GM06990 (cell line): Measurements from ENCODE around the gene PDE4C.

ENCODE experiments used
- DNase-seq: peaks from one replicate; pipeline ENCODE4 v3.0.0-alpha.2; 2011; ENCODE audit not compliant: insufficient read length; ENCODE audit errors: extremely low read depth
- H3K27me3 ChIP-seq: replicated peaks from 2 replicates; pipeline ENCODE4 v1.6.0; 2011; ENCODE audit warnings: low read length; ENCODE audit not compliant: control insufficient read depth, insufficient read depth
- H3K36me3 ChIP-seq: 2 replicates; pipeline ENCODE4 v1.5.1; 2011; ENCODE audit warnings: low read length; ENCODE audit not compliant: control insufficient read depth, insufficient read depth
- H3K4me3 ChIP-seq: replicated peaks from 2 replicates; pipeline ENCODE4 v1.5.1; 2011; ENCODE audit warnings: low read depth, mild to moderate bottlenecking, control low read depth, low read length
- TF ChIP-seq, protein P1 (sequence below): IDR thresholded peaks from 2 replicates; pipeline ENCODE4 v1.5.1; 2011; ENCODE audit warnings: low read length, control low read depth, mild to moderate bottlenecking, inconsistent platforms; ENCODE audit not compliant: insufficient read depth, poor library complexity, severe bottlenecking

PDE4C gene

GRCh38 chr19:18176367-18177310 lies 49.6 kb downstream of the PDE4C start:
- Histone ChIP-seq H3K27me3 (no peaks in the 10 kb centered on the region), H3K36me3 (peaks cover 17% of the 10 kb centered on the region), H3K4me3 (peak overlapping the region; percentile 32)
- TF ChIP-seq, protein P1, sequence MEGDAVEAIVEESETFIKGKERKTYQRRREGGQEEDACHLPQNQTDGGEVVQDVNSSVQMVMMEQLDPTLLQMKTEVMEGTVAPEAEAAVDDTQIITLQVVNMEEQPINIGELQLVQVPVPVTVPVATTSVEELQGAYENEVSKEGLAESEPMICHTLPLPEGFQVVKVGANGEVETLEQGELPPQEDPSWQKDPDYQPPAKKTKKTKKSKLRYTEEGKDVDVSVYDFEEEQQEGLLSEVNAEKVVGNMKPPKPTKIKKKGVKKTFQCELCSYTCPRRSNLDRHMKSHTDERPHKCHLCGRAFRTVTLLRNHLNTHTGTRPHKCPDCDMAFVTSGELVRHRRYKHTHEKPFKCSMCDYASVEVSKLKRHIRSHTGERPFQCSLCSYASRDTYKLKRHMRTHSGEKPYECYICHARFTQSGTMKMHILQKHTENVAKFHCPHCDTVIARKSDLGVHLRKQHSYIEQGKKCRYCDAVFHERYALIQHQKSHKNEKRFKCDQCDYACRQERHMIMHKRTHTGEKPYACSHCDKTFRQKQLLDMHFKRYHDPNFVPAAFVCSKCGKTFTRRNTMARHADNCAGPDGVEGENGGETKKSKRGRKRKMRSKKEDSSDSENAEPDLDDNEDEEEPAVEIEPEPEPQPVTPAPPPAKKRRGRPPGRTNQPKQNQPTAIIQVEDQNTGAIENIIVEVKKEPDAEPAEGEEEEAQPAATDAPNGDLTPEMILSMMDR = no peak
- DNase-seq = no peak

- Histone ChIP-seq H3K36me3 (peaks cover 17% of the 10 kb centered on the region), H3K4me3 (peak overlapping the region; percentile 81), H3K27me3 (no peaks in the 10 kb centered on the region)
- no peak for DNase-seq
- TF ChIP-seq, protein P1 = no peak
Observed at GRCh38 chr19:18174983-18175382, 51.3 kb downstream of the PDE4C start.
